Natural killer cell (primary cell): ENCODE measurements around the gene GPR4. TPM values are rescaled to one million over a fixed set of nuclear protein-coding genes. Genes with fewer than 3 reads are reported as not detected.

Source experiments
- ATAC-seq, 3 donors: fragments of 150-1000 bp in 2 of 3; fragments of 200-7000 bp in 1 of 3; cut with Tn5 transposase; 1 replicate in 1 of 3; 2 replicates in 2 of 3; pipeline ENCODE4 v1.10.0; 2021; ENCODE audit warnings: mild to moderate bottlenecking in 2 of 3, moderate library complexity in 2 of 3
- DNase-seq, 2 donors: peaks; one replicate each; pipeline versions ENCODE4 v3.0.0 to v3.0.0-alpha.2; 2013 to 2021; ENCODE audit warnings: mixed read lengths in 1 of 2
- H3K27ac ChIP-seq: one replicate; pipeline ENCODE4 v1.5.1; 2013; ENCODE audit warnings: mild to moderate bottlenecking, low read length
- H3K27me3 ChIP-seq: one replicate; pipeline ENCODE4 v1.6.1; 2013; ENCODE audit warnings: low read length; ENCODE audit not compliant: control insufficient read depth, insufficient read depth
- H3K36me3 ChIP-seq: one replicate; pipeline ENCODE4 v1.6.1; 2013; ENCODE audit warnings: low read length; ENCODE audit not compliant: control insufficient read depth, insufficient read depth
- H3K4me1 ChIP-seq: one replicate; pipeline ENCODE4 v1.6.1; 2013; ENCODE audit warnings: low read length; ENCODE audit not compliant: control insufficient read depth, insufficient read depth
- H3K4me3 ChIP-seq: one replicate; pipeline ENCODE4 v1.5.1; 2013; ENCODE audit warnings: low read length
- H3K9me3 ChIP-seq: one replicate; pipeline ENCODE4 v1.6.1; 2013; ENCODE audit warnings: low read length; ENCODE audit not compliant: control insufficient read depth, insufficient read depth
- H3K27ac Mint-ChIP-seq, 2 donors: one replicate each; pipeline ENCODE4 v1.8.0; 2022; ENCODE audit warnings: mild to moderate bottlenecking in 2 of 2, mixed read lengths in 2 of 2, moderate library complexity in 1 of 2
- H3K27me3 Mint-ChIP-seq, 2 donors: one replicate each; pipeline ENCODE4 v1.8.0; 2022; ENCODE audit warnings: low read depth in 2 of 2, mixed read lengths in 2 of 2
- H3K36me3 Mint-ChIP-seq: one replicate; pipeline ENCODE4 v1.8.0; 2022; ENCODE audit warnings: mixed read lengths
- H3K4me1 Mint-ChIP-seq, 2 donors: one replicate each; pipeline ENCODE4 v1.8.0; 2022; ENCODE audit warnings: mixed read lengths in 2 of 2
- H3K4me3 Mint-ChIP-seq: one replicate; pipeline ENCODE4 v1.8.0; 2022; ENCODE audit warnings: mild to moderate bottlenecking, moderate library complexity, mixed read lengths
- H3K9me3 Mint-ChIP-seq, 2 donors: one replicate each; pipeline ENCODE4 v1.8.0; 2022; ENCODE audit warnings: mixed read lengths in 2 of 2
- WGBS: methylation state at CpG from one replicate; pipeline ENCODE4 v1.1.7; 2013; ENCODE audit warnings: missing lambda C conversion rate; ENCODE audit not compliant: insufficient coverage; 5-methylcytosine and 5-hydroxymethylcytosine counted together
- intact Hi-C: fragments of 100-400 bp; cut with micrococcal nuclease; formaldehyde crosslinking; loops from one replicate; pipeline ENCODE4 v1.14.2; 2022
- total RNA-seq, 4 donors: library from RNA; stranded (reverse); fragments of 120-200 nt in 1 of 4; gene quantifications; one replicate each; pipeline versions ENCODE4 v1.2.3 to v1.2.4, GENCODE V29; 2013 to 2022
- TF ChIP-seq, protein P1 (sequence below): fragments of 200-600 bp; IDR thresholded peaks from one replicate; pipeline ENCODE4 v1.8.0; 2022; ENCODE audit warnings: antibody characterized with exemption

GPR4 gene
- total RNA-seq, 3 donors from 2014 or later (not counting 1 experiment from before 2014, with no cell fraction given), result 0.12 to 0.13 TPM; not detected in 1

GRCh38 chr19:45591004-45591637 lies 10.9 kb downstream of the GPR4 start:
- intact Hi-C loops, result no loop called here

DNA sequence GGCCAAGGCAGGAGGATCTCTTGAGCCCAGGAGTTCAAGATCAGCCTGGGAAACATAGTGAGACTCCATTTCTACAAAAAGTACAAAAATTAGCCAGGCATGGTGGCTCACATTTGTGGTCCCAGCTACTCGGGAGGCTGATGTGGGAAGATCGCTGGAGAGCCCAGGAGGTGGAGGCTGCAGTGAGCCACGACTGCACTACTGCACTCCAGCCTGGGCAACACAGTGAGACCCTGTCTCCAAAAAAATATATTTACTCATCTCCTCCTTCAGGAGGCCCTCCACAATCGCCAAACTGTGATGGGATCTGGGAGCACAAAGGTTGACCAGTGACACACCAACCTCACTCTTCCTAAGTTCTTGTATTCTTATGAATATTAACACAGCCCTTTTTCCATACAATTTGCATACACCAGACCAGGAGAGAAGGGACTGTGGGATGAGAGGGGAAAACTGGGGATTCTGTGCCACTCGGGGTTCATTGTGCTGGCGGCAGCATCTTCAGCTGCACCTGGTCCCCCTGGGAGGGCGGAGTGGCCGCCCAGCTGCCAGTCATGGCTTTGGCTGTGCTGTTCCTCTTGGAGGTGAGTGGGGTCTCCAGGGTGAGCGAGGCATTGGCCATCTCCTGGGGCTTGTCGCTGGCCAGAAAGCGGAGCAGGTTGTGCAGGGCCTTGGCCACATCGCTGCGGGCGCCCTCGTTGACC lies 11.6 kb downstream of the GPR4 start:
- Mint-ChIP-seq H3K27me3 (peaks cover 37 to 40% of the 10 kb centered on the region in 2 donors), H3K36me3 (no peaks in the 10 kb centered on the region), H3K4me3 (no peak overlapping the region), H3K4me1 (peaks cover 1 to 6% of the 10 kb centered on the region in 2 donors), H3K27ac (no peak overlapping the region), H3K9me3 (no peaks in the 10 kb centered on the region)
- Histone ChIP-seq H3K27ac (no peak overlapping the region), H3K27me3 (peaks cover 3% of the 10 kb centered on the region), H3K9me3 (no peaks in the 10 kb centered on the region), H3K4me1 (peaks cover 4% of the 10 kb centered on the region), H3K36me3 (no peaks in the 10 kb centered on the region), H3K4me3 (no peak overlapping the region)
- WGBS, result 71% methylated on average over 15 of the region's 15 CpGs
- ATAC-seq (no peak), DNase-seq (no peak)
- intact Hi-C loops, result no loop called here
- TF ChIP-seq, protein P1, sequence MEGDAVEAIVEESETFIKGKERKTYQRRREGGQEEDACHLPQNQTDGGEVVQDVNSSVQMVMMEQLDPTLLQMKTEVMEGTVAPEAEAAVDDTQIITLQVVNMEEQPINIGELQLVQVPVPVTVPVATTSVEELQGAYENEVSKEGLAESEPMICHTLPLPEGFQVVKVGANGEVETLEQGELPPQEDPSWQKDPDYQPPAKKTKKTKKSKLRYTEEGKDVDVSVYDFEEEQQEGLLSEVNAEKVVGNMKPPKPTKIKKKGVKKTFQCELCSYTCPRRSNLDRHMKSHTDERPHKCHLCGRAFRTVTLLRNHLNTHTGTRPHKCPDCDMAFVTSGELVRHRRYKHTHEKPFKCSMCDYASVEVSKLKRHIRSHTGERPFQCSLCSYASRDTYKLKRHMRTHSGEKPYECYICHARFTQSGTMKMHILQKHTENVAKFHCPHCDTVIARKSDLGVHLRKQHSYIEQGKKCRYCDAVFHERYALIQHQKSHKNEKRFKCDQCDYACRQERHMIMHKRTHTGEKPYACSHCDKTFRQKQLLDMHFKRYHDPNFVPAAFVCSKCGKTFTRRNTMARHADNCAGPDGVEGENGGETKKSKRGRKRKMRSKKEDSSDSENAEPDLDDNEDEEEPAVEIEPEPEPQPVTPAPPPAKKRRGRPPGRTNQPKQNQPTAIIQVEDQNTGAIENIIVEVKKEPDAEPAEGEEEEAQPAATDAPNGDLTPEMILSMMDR, result no peak

More at GRCh38 chr19:45591004-45591637, 10.9 kb downstream of the GPR4 start:
- Mint-ChIP-seq H3K4me3 (no peak overlapping the region), H3K27me3 (peaks cover 43 to 45% of the 10 kb centered on the region in 2 donors), H3K36me3 (no peaks in the 10 kb centered on the region), H3K4me1 (peaks cover 0 to 5% of the 10 kb centered on the region in 2 donors), H3K9me3 (no peaks in the 10 kb centered on the region), H3K27ac (peak overlapping the region in 1 of 2 donors; percentile 55)
- ATAC-seq (peak; percentile 44 to 69 (median 66)), DNase-seq (peak in 1 of 2 donors; percentile 51)
- Histone ChIP-seq H3K36me3 (no peaks in the 10 kb centered on the region), H3K4me1 (peaks cover 3% of the 10 kb centered on the region), H3K4me3 (no peak overlapping the region), H3K27me3 (peaks cover 3% of the 10 kb centered on the region), H3K27ac (no peak overlapping the region), H3K9me3 (no peaks in the 10 kb centered on the region)
- WGBS, result 50% methylated on average over 47 of the region's 48 CpGs
- TF ChIP-seq, protein P1, result no peak

DNA sequence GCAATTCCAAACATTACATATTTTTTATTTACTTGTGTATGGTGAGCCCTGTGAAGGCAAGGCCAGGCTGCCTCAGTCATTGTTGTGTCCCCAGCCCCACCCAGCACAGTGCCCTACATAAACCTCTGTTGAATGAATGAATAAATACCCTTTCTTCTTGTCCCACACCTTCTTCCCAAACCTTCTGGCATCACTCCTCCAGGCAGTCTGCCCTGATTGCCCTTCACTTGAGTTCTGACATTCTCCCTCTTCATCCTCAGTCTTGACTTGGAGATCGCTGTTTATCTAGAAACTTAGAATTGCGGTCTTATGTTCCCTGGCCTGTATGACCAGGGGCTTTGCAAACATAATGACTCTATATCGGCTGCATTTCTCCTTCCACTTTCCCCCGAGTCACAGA lies 12.2 kb downstream of the GPR4 start:
- no peak overlapping the region for H3K27ac ChIP-seq
- TF ChIP-seq, protein P1, result no peak
- no peaks in the 10 kb centered on the region for H3K9me3 ChIP-seq
- H3K36me3 ChIP-seq, result no peaks in the 10 kb centered on the region
- Mint-ChIP-seq H3K27ac (no peak overlapping the region), H3K27me3 (peaks cover 34 to 38% of the 10 kb centered on the region in 2 donors), H3K4me3 (no peak overlapping the region), H3K36me3 (no peaks in the 10 kb centered on the region), H3K9me3 (no peaks in the 10 kb centered on the region), H3K4me1 (peaks cover 8 to 13% of the 10 kb centered on the region in 2 donors)
- peaks cover 10% of the 10 kb centered on the region for H3K4me1 ChIP-seq
- ATAC-seq (no peak), DNase-seq (no peak)
- 87% methylated on average over 4 of the region's 4 CpGs for WGBS
- H3K27me3 ChIP-seq, result peaks cover 3% of the 10 kb centered on the region
- H3K4me3 ChIP-seq, result no peak overlapping the region
- intact Hi-C loops, result no loop called here
